Caco-2 (cell line): ENCODE measurements around the gene CTNNAL1. TPM values are rescaled to one million over a fixed set of nuclear protein-coding genes. Genes with fewer than 3 reads are reported as not detected.
"Not testable (repeated sequence)": the region's sequence is repeated elsewhere in the genome, so short reads cannot be mapped to it uniquely, and the experiment has no call there.

ENCODE experiments used
- BruUV-seq: library from RNA; stranded (reverse); fragments of 400-500 nt; replicated peaks from 2 replicates; lab custom pipeline; 2021; lab: Mats Ljungman, UMichigan
- CTCF ChIA-PET: fragments of 300-600 bp; sonication (Branson Sonifier 250); formaldehyde crosslinking; loops from one replicate; lab custom pipeline; 2022; ENCODE audit warnings: antibody characterized with exemption; lab: Charles Lee
- POLR2A ChIA-PET: fragments of 300-600 bp; sonication (Branson Sonifier 250); formaldehyde crosslinking; loops from one replicate; lab custom pipeline; 2022; ENCODE audit warnings: antibody characterized with exemption; lab: Charles Lee
- DNase-seq, 2 experiments: peaks; one replicate each; pipeline versions ENCODE4 v3.0.0 to v3.0.0-alpha.2; 2020 to 2022
- H3K27me3 ChIP-seq: replicated peaks from 2 replicates; pipeline ENCODE4 v1.6.0; 2011; ENCODE audit warnings: low read length; ENCODE audit not compliant: control insufficient read depth, insufficient read depth
- H3K36me3 ChIP-seq: 2 replicates; pipeline ENCODE4 v1.5.1; 2011; ENCODE audit warnings: low read length; ENCODE audit not compliant: control insufficient read depth, insufficient read depth
- H3K4me1 ChIP-seq: fragments of 250-450 bp; sonication (Bioruptor Pico); 2 replicates; pipeline ENCODE4 v1.5.1; 2020; ENCODE audit warnings: mild to moderate bottlenecking
- H3K4me3 ChIP-seq: 2 replicates; pipeline ENCODE4 v1.5.1; 2011; ENCODE audit warnings: low read depth, mild to moderate bottlenecking, control low read depth, low read length
- H3K9me3 ChIP-seq: fragments of 250-450 bp; sonication (Bioruptor Pico); 2 replicates; pipeline ENCODE4 v1.5.1; 2020; ENCODE audit warnings: mild to moderate bottlenecking, moderate library complexity
- H3K27ac Mint-ChIP-seq: one replicate; pipeline ENCODE4 v1.8.0; 2022; ENCODE audit warnings: mixed read lengths; ENCODE audit not compliant: unreplicated experiment
- H3K27me3 Mint-ChIP-seq: one replicate; pipeline ENCODE4 v1.8.0; 2022; ENCODE audit warnings: mixed read lengths; ENCODE audit not compliant: insufficient read depth, unreplicated experiment
- H3K36me3 Mint-ChIP-seq: one replicate; pipeline ENCODE4 v1.8.0; 2022; ENCODE audit warnings: mild to moderate bottlenecking, mixed read lengths; ENCODE audit not compliant: insufficient read depth, unreplicated experiment
- H3K4me1 Mint-ChIP-seq: one replicate; pipeline ENCODE4 v1.8.0; 2022; ENCODE audit warnings: low read depth, mixed read lengths; ENCODE audit not compliant: unreplicated experiment
- H3K4me3 Mint-ChIP-seq: one replicate; pipeline ENCODE4 v1.8.0; 2022; ENCODE audit warnings: mild to moderate bottlenecking, moderate library complexity, mixed read lengths; ENCODE audit not compliant: unreplicated experiment
- H3K9me3 Mint-ChIP-seq: one replicate; pipeline ENCODE4 v1.8.0; 2022; ENCODE audit warnings: mixed read lengths; ENCODE audit not compliant: unreplicated experiment
- CTCF ChIP-seq, 2 experiments: fragments of 200-600 bp in 1 of 2; IDR thresholded peaks; 1 replicate in 1 of 2; 2 replicates in 1 of 2; pipeline versions ENCODE4 v1.5.1 to v1.8.0; 2011 to 2022; ENCODE audit warnings: antibody characterized with exemption in 1 of 2, control low read depth in 1 of 2, inconsistent platforms in 1 of 2, low read depth in 1 of 2, low read length in 1 of 2, mild to moderate bottlenecking in 1 of 2, moderate library complexity in 1 of 2; ENCODE audit not compliant: insufficient read depth in 1 of 2, severe bottlenecking in 1 of 2, unreplicated experiment in 1 of 2
- intact Hi-C: fragments of 100-400 bp; cut with micrococcal nuclease; formaldehyde crosslinking; loops from one replicate; pipeline ENCODE4 v1.10.0; 2022; ENCODE audit not compliant: unreplicated experiment
- total RNA-seq: library from RNA; stranded (reverse); gene quantifications from 2 replicates; pipeline ENCODE4 v1.2.3, GENCODE V29; 2022

The CTNNAL1 gene
- total RNA-seq, 1 experiment from 2014 or later: 107 TPM

DNA sequence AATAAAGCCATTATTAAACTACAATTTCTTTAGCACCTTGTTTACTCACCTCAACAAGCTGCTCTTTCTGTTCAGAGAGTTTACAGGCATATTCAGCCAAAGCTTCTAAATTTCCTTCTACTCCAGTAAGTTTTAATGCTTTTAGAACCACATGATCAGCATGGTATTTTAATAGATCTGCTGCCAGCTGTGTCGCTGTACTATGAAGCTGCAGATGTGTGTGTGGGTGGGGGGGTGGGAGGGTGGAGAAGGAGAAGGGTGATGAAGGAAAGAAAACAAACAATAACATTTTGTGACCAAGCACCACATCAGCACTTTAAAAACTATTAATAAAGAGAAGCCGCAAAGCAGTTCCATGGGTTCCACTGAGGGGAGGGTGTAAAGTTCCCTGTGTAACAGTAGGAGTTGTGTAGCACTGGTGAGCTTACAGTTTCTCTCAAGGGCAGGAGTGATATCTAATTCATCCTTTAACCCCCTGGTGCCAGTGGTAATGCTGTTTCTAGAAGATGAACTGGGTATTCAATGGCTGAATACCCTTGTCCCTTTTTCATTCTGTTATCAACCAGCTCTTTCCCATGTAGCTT is 40.6 kb downstream of the CTNNAL1 start:
- no peak for TF ChIP-seq CTCF (IDR thresholded peaks at IDR 0.05; ENCODE audit: insufficient read depth in 1 of 2, low read depth in 1 of 2, low read length in 1 of 2, severe bottlenecking in 1 of 2, unreplicated experiment in 1 of 2)
- no peak for DNase-seq
- ChIA-PET CTCF (no interaction called here), POLR2A (no interaction called here)
- intact Hi-C loops: no loop called here
- Mint-ChIP-seq H3K27me3 (no peaks in the 10 kb centered on the region), H3K27ac (no peak overlapping the region), H3K36me3 (peaks cover 52% of the 10 kb centered on the region), H3K4me1 (no peaks in the 10 kb centered on the region), H3K9me3 (peaks cover 9% of the 10 kb centered on the region), H3K4me3 (no peak overlapping the region)
- Histone ChIP-seq H3K36me3 (peaks cover 2% of the 10 kb centered on the region), H3K4me1 (no peaks in the 10 kb centered on the region), H3K27me3 (no peaks in the 10 kb centered on the region), H3K9me3 (no peaks in the 10 kb centered on the region), H3K4me3 (no peak overlapping the region)
- no TSS peak for BruUV-seq

DNA sequence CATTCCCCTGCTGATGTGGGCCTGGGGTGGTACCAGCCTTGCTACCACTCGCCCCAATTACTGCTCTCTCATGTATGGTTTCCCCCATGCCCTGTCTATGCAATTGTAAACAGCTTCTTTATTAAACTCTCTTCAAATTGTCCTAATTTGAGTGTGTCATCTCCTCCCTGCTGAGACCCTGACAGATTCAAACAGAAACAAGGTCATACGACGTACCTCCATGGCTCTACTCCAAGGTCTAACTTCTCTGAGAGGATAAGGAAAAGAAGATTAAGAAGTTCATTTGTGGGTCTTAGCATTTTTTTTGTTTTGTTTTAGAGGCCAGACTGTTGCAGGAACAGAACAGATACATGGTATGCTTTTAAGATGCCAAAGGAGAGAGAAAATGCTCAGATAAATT is 41.1 kb downstream of the CTNNAL1 start:
- ChIA-PET POLR2A (no interaction called here), CTCF (no interaction called here)
- Histone ChIP-seq H3K4me1 (no peaks in the 10 kb centered on the region), H3K27me3 (no peaks in the 10 kb centered on the region), H3K9me3 (no peaks in the 10 kb centered on the region), H3K4me3 (no peak overlapping the region), H3K36me3 (peaks cover 2% of the 10 kb centered on the region)
- no peak for TF ChIP-seq CTCF (IDR thresholded peaks at IDR 0.05; ENCODE audit: insufficient read depth in 1 of 2, low read depth in 1 of 2, low read length in 1 of 2, severe bottlenecking in 1 of 2, unreplicated experiment in 1 of 2)
- Mint-ChIP-seq H3K27me3 (no peaks in the 10 kb centered on the region), H3K4me1 (no peaks in the 10 kb centered on the region), H3K4me3 (no peak overlapping the region), H3K27ac (no peak overlapping the region), H3K36me3 (peaks cover 52% of the 10 kb centered on the region), H3K9me3 (peaks cover 9% of the 10 kb centered on the region)
- intact Hi-C loops: no loop called here
- DNase-seq: no peak
- no TSS peak for BruUV-seq

DNA sequence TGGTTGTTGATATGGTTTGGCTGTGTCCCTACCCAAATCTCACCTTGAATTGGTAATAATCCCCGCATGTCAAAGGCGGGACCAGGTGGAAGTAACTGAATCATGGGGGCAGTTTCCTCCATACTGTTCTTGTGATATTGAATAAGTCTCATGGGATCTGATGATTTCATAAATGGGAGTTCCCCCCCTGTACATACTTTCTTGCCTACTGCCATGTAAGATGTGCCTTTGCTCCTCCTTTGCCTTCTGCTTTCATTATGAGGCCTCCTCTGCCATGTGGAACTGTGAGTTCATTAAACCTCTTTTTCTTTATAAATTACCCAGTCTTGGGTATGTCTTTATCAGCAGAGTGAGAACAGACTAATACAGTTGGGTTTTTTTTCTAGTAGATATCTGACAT is 41.9 kb downstream of the CTNNAL1 start:
- CTCF ChIA-PET, DNase-seq, H3K9me3 ChIP-seq, H3K4me1 ChIP-seq, H3K27me3 Mint-ChIP-seq, H3K36me3 ChIP-seq, H3K4me1 Mint-ChIP-seq, H3K27ac Mint-ChIP-seq, H3K4me3 ChIP-seq, H3K27me3 ChIP-seq, H3K9me3 Mint-ChIP-seq, intact Hi-C loops, BruUV-seq, POLR2A ChIA-PET, H3K4me3 Mint-ChIP-seq: not testable (repeated sequence)
- H3K36me3 Mint-ChIP-seq: peaks cover 51% of the 10 kb centered on the region
